ENCODE measurements around the gene INO80B. TPM values are rescaled to one million over a fixed set of nuclear protein-coding genes. Genes with fewer than 3 reads are reported as not detected.
"Not testable (repeated sequence)": the region's sequence is repeated elsewhere in the genome, so short reads cannot be mapped to it uniquely, and the experiment has no call there.

Gene INO80B
- polyA plus RNA-seq, 4 donors, result 28.7 to 43.8 (median 35.8) TPM

DNA sequence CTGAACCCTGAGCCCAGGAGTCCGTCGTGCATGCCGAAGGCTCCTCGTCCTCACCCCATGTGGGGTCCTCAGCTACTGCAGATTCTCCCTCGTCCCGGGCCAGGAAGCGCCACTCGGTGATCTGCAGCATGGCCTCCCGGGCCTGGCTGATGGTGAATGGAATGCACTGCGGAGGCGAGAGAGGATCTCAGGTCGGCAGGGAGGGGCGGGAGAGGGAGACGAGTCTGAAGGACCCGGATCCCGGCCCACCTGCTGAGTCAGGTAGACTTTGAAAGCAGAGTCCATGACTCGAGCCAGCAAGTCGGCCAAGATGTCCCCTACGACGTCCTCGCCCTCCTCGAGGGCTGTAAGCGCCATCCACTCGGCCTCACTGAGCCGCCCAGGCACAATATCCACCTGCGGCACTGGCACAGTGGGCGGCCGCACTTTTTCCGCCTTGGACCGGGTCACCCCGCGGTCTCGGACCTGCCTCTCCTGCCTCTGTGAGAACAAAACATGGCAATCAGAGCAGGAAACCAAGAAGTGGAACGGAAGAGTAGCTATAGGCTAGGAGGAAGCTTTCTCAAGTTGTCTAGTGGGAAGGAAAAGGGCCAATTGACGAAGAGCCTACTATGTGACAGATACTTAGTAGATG, 39.0 kb upstream of the INO80B start:
- Histone ChIP-seq H3K9me3 (ENCODE audit: control insufficient read depth in 2 of 2, insufficient read depth in 1 of 2, low read depth in 1 of 2, low read length in 1 of 2) (no peaks in the 10 kb centered on the region), H3K27me3 (ENCODE audit: control insufficient read depth in 3 of 3, insufficient read depth in 3 of 3, low read length in 3 of 3) (peaks cover 0 to 27% (median 5%) of the 10 kb centered on the region in 3 donors), H3K27ac (ENCODE audit: low read depth in 1 of 3, low read length in 2 of 3) (peak overlapping the region in 1 of 3 donors; percentile 68), H3K36me3 (ENCODE audit: control insufficient read depth in 3 of 3, insufficient read depth in 2 of 3, low read depth in 1 of 3, low read length in 3 of 3) (no peaks in the 10 kb centered on the region), H3K4me1 (ENCODE audit: control insufficient read depth in 3 of 3, insufficient read depth in 2 of 3, low read depth in 1 of 3, low read length in 2 of 3) (peaks cover 0 to 38% (median 0%) of the 10 kb centered on the region in 3 donors), H3K4me3 (ENCODE audit: low read depth in 1 of 3, low read length in 3 of 3) (peak overlapping the region in 2 of 3 donors; percentile 50 to 58)
- DNase-seq, result peak in 1 of 2 donors; percentile 57
- WGBS, 3 donors, result 57 to 73% (median 62%) methylated on average over 31 to 35 of the region's 35 CpGs
- no peak for FAIRE-seq

DNA sequence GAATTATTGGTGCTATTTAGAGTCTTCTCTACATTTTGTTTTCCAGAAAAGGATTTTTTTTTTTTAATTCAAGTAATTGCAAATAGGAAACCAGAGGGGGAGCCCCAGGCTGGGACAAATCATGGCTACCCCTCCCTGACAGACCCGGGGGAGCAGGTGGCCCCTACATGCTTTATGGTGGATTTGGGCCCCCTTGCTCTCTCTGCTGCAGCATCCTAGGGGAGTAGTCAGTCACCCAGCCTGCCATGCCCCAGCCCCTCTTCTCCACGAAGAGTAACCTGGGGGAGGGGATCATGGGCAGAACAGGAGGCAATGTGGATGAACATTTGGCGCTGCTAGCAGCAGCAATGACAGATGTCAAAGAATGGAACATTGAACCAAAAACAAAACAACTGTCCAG, 38.1 kb upstream of the INO80B start:
- H3K27me3 ChIP-seq (ENCODE audit: control insufficient read depth in 3 of 3, insufficient read depth in 3 of 3, low read length in 3 of 3), result peaks cover 0 to 27% (median 5%) of the 10 kb centered on the region in 3 donors
- 48 to 57% (median 51%) methylated on average over 3 of the region's 3 CpGs for WGBS, 3 donors
- no peak overlapping the region for H3K27ac ChIP-seq (ENCODE audit: low read depth in 1 of 3, low read length in 2 of 3)
- DNase-seq (no peak), FAIRE-seq (no peak)
- H3K4me3 ChIP-seq (ENCODE audit: low read depth in 1 of 3, low read length in 3 of 3), result no peak overlapping the region
- no peaks in the 10 kb centered on the region for H3K36me3 ChIP-seq (ENCODE audit: control insufficient read depth in 3 of 3, insufficient read depth in 2 of 3, low read depth in 1 of 3, low read length in 3 of 3)
- peaks cover 0 to 44% (median 0%) of the 10 kb centered on the region in 3 donors for H3K4me1 ChIP-seq (ENCODE audit: control insufficient read depth in 3 of 3, insufficient read depth in 2 of 3, low read depth in 1 of 3, low read length in 2 of 3)
- H3K9me3 ChIP-seq (ENCODE audit: control insufficient read depth in 2 of 2, insufficient read depth in 1 of 2, low read depth in 1 of 2, low read length in 1 of 2), result no peaks in the 10 kb centered on the region

DNA sequence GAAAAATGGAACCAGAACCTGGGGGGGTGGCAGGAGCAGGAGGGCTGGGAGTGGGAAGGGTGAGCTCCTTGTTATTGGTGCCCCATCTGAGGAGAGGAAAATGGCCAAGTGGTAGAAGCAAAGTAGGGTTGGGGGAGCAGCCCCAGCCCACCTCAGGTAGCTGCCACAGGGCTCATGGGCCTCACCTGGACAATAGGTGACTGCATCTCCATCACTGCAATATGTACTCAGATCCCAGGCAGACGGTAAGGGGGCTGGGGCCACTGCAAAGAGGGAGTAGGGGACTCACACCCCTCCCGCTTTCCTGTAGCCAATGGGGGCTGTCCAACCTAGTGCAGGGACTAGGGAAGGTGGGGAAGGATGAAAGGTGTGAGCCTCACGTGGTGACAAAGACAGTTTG, 37.7 kb upstream of the INO80B start:
- no peak for DNase-seq
- Histone ChIP-seq H3K36me3 (ENCODE audit: control insufficient read depth in 3 of 3, insufficient read depth in 2 of 3, low read depth in 1 of 3, low read length in 3 of 3) (no peaks in the 10 kb centered on the region), H3K9me3 (ENCODE audit: control insufficient read depth in 2 of 2, insufficient read depth in 1 of 2, low read depth in 1 of 2, low read length in 1 of 2) (no peaks in the 10 kb centered on the region), H3K27ac (ENCODE audit: low read depth in 1 of 3, low read length in 2 of 3) (no peak overlapping the region), H3K4me1 (ENCODE audit: control insufficient read depth in 3 of 3, insufficient read depth in 2 of 3, low read depth in 1 of 3, low read length in 2 of 3) (peaks cover 0 to 48% (median 0%) of the 10 kb centered on the region in 3 donors), H3K27me3 (ENCODE audit: control insufficient read depth in 3 of 3, insufficient read depth in 3 of 3, low read length in 3 of 3) (peaks cover 0 to 27% (median 5%) of the 10 kb centered on the region in 3 donors), H3K4me3 (ENCODE audit: low read depth in 1 of 3, low read length in 3 of 3) (no peak overlapping the region)
- WGBS, 3 donors, result 77 to 82% (median 77%) methylated on average over 3 of the region's 3 CpGs
- no peak for FAIRE-seq

- H3K27ac ChIP-seq (ENCODE audit: low read depth in 1 of 3, low read length in 2 of 3), result no peak overlapping the region
- DNase-seq (no peak), FAIRE-seq (no peak)
- WGBS, 3 donors, result 83 to 91% (median 88%) methylated on average over 6 of the region's 6 CpGs
- H3K27me3 ChIP-seq (ENCODE audit: control insufficient read depth in 3 of 3, insufficient read depth in 3 of 3, low read length in 3 of 3), result peaks cover 0 to 27% (median 5%) of the 10 kb centered on the region in 3 donors
- no peaks in the 10 kb centered on the region for H3K9me3 ChIP-seq (ENCODE audit: control insufficient read depth in 2 of 2, insufficient read depth in 1 of 2, low read depth in 1 of 2, low read length in 1 of 2)
- H3K4me3 ChIP-seq (ENCODE audit: low read depth in 1 of 3, low read length in 3 of 3), result no peak overlapping the region
- no peaks in the 10 kb centered on the region for H3K36me3 ChIP-seq (ENCODE audit: control insufficient read depth in 3 of 3, insufficient read depth in 2 of 3, low read depth in 1 of 3, low read length in 3 of 3)
- H3K4me1 ChIP-seq (ENCODE audit: control insufficient read depth in 3 of 3, insufficient read depth in 2 of 3, low read depth in 1 of 3, low read length in 2 of 3), result peaks cover 0 to 47% (median 0%) of the 10 kb centered on the region in 3 donors
Observed at GRCh38 chr2:74417763-74418162, 37.1 kb upstream of the INO80B start.

DNA sequence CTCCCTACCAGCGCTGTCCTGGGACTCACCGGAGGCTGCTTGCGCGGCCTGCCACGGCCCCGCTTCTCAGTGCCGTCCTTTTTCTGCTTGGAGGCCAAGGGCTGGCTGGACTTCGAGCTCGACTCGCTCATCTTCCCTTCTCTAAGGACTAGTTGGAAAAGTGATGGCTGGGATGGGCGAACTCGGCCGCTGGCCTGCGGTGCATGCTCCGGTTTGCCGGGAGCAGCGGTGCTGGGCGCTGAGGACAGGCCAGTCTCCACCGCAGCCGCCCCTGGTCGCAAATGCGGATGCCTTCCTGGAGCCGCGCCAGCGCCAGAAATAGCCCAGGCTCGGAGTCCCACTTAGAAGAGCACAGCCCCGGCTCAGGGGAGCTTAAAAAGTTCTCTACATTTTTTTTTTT, 36.6 kb upstream of the INO80B start:
- no peak for FAIRE-seq
- Histone ChIP-seq H3K9me3 (ENCODE audit: control insufficient read depth in 2 of 2, insufficient read depth in 1 of 2, low read depth in 1 of 2, low read length in 1 of 2) (no peaks in the 10 kb centered on the region), H3K27ac (ENCODE audit: low read depth in 1 of 3, low read length in 2 of 3) (no peak overlapping the region), H3K4me3 (ENCODE audit: low read depth in 1 of 3, low read length in 3 of 3) (no peak overlapping the region), H3K36me3 (ENCODE audit: control insufficient read depth in 3 of 3, insufficient read depth in 2 of 3, low read depth in 1 of 3, low read length in 3 of 3) (no peaks in the 10 kb centered on the region), H3K4me1 (ENCODE audit: control insufficient read depth in 3 of 3, insufficient read depth in 2 of 3, low read depth in 1 of 3, low read length in 2 of 3) (peaks cover 0 to 47% (median 0%) of the 10 kb centered on the region in 3 donors), H3K27me3 (ENCODE audit: control insufficient read depth in 3 of 3, insufficient read depth in 3 of 3, low read length in 3 of 3) (peaks cover 0 to 27% (median 5%) of the 10 kb centered on the region in 3 donors)
- 81 to 91% (median 86%) methylated on average over 27 of the region's 27 CpGs for WGBS, 3 donors
- no peak for DNase-seq

- no peak for FAIRE-seq
Observed at GRCh38 chr2:74419345-74419744, 35.5 kb upstream of the INO80B start.

DNA sequence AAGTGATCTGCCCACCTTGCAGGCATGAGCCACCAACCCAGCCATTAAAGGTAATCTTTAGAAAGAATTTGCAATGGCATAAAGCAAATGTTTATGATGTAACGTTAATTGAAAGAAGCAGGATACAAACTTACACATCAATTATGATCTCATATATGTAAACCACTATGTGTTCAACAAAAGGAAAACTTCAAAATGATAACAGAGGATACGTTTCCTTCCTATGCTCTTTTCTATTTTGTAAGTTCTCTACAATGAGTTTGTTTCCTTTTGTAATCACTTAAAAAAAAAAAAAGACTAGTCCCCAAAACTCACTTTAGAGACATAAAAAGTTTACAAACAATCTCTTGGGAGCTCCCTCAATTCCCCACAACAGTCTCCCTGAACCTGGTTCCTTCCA, 34.9 kb upstream of the INO80B start:
- 72 to 80% (median 79%) methylated on average over 2 of the region's 2 CpGs for WGBS, 3 donors

More at GRCh38 chr2:74419345-74419744, 35.5 kb upstream of the INO80B start:
- Histone ChIP-seq H3K27me3 (ENCODE audit: control insufficient read depth in 3 of 3, insufficient read depth in 3 of 3, low read length in 3 of 3) (peaks cover 0 to 26% (median 5%) of the 10 kb centered on the region in 3 donors), H3K9me3 (ENCODE audit: control insufficient read depth in 2 of 2, insufficient read depth in 1 of 2, low read depth in 1 of 2, low read length in 1 of 2) (no peaks in the 10 kb centered on the region), H3K4me1 (ENCODE audit: control insufficient read depth in 3 of 3, insufficient read depth in 2 of 3, low read depth in 1 of 3, low read length in 2 of 3) (peaks cover 0 to 38% (median 0%) of the 10 kb centered on the region in 3 donors), H3K36me3 (ENCODE audit: control insufficient read depth in 3 of 3, insufficient read depth in 2 of 3, low read depth in 1 of 3, low read length in 3 of 3) (peaks cover 0 to 3% (median 0%) of the 10 kb centered on the region in 3 donors), H3K27ac (ENCODE audit: low read depth in 1 of 3, low read length in 2 of 3) (no peak overlapping the region), H3K4me3 (ENCODE audit: low read depth in 1 of 3, low read length in 3 of 3) (no peak overlapping the region)
- no peak for DNase-seq
- 83 to 90% (median 84%) methylated on average over 1 of the region's 1 CpG for WGBS, 3 donors

GRCh38 chr2:74420443-74421103, 34.3 kb upstream of the INO80B start:
- Histone ChIP-seq H3K27me3 (ENCODE audit: control insufficient read depth in 3 of 3, insufficient read depth in 3 of 3, low read length in 3 of 3) (peaks cover 0 to 14% (median 5%) of the 10 kb centered on the region in 3 donors), H3K4me1 (ENCODE audit: control insufficient read depth in 3 of 3, insufficient read depth in 2 of 3, low read depth in 1 of 3, low read length in 2 of 3) (peaks cover 0 to 39% (median 0%) of the 10 kb centered on the region in 3 donors), H3K36me3 (ENCODE audit: control insufficient read depth in 3 of 3, insufficient read depth in 2 of 3, low read depth in 1 of 3, low read length in 3 of 3) (peaks cover 0 to 15% (median 3%) of the 10 kb centered on the region in 3 donors)
- H3K9me3 ChIP-seq (ENCODE audit: control insufficient read depth in 2 of 2, insufficient read depth in 1 of 2, low read depth in 1 of 2, low read length in 1 of 2); H3K4me3 ChIP-seq (ENCODE audit: low read depth in 1 of 3, low read length in 3 of 3); H3K27ac ChIP-seq (ENCODE audit: low read depth in 1 of 3, low read length in 2 of 3); DNase-seq; FAIRE-seq: not testable (repeated sequence)
- 64 to 78% (median 66%) methylated on average over 19 of the region's 19 CpGs for WGBS, 3 donors

More for the DNA sequence above, 34.9 kb upstream of the INO80B start:
- H3K27me3 ChIP-seq (ENCODE audit: control insufficient read depth in 3 of 3, insufficient read depth in 3 of 3, low read length in 3 of 3), result peaks cover 0 to 20% (median 5%) of the 10 kb centered on the region in 3 donors
- H3K36me3 ChIP-seq (ENCODE audit: control insufficient read depth in 3 of 3, insufficient read depth in 2 of 3, low read depth in 1 of 3, low read length in 3 of 3), result peaks cover 0 to 10% (median 0%) of the 10 kb centered on the region in 3 donors
- FAIRE-seq, result no peak
- peaks cover 0 to 40% (median 0%) of the 10 kb centered on the region in 3 donors for H3K4me1 ChIP-seq (ENCODE audit: control insufficient read depth in 3 of 3, insufficient read depth in 2 of 3, low read depth in 1 of 3, low read length in 2 of 3)
- no peak for DNase-seq
- no peaks in the 10 kb centered on the region for H3K9me3 ChIP-seq (ENCODE audit: control insufficient read depth in 2 of 2, insufficient read depth in 1 of 2, low read depth in 1 of 2, low read length in 1 of 2)
- H3K4me3 ChIP-seq (ENCODE audit: low read depth in 1 of 3, low read length in 3 of 3), result no peak overlapping the region
- no peak overlapping the region for H3K27ac ChIP-seq (ENCODE audit: low read depth in 1 of 3, low read length in 2 of 3)
